ENCODE measurements around the gene SFMBT2. TPM values are rescaled to one million over a fixed set of nuclear protein-coding genes. Genes with fewer than 3 reads are reported as not detected.

SFMBT2 gene
- total and polyA plus RNA-seq, 4 donors = 2.9 to 11.0 (median 6.5) TPM

DNA sequence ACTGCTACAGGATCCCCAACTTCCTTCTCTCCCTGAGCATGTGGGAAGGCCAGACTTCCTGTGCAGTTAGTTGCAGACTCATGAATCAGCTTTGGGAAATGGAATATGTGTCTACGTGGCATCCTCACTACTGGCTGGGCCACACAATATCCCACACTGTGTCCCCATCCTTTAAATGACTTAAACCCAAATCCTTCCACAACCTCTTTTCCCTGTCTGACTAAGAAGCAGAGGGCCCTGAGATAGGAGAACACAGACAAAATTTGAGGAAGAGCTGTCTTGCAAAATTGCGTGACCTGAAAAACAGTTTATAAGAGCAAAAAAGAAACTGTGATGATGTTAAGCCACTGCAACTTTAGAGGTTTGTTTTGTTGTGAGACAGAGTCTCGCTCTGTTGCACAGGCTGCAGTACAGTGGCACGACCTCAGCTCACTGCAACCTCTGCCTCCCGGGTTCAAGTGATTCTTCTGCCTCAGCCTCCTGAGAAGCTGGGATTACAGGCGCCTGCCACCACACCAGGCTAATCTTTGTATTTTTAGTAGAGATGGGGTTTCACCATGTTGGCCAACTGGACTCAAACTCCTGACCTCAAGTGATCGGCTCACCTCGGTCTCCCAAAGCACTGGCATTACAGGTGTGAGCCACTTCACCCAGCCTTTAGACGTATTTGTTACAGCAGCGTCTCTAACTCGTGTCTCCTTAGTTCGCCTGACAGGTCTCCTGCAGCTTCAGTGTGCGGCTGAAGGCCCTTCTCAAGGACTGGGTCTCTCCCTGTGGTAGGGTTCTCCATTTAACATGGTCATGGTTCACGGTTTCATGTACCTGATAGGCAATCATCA is 46.9 kb upstream of the SFMBT2 start:
- Histone ChIP-seq H3K4me3 (no peak overlapping the region), H3K36me3 (ENCODE audit: control insufficient read depth in 4 of 4, insufficient read depth in 4 of 4, low read length in 4 of 4) (no peaks in the 10 kb centered on the region), H3K9me3 (ENCODE audit: control insufficient read depth in 4 of 4, insufficient read depth in 3 of 4, low read length in 3 of 4) (no peaks in the 10 kb centered on the region), H3K27me3 (ENCODE audit: control insufficient read depth in 3 of 3, insufficient read depth in 3 of 3, low read length in 2 of 3) (no peaks in the 10 kb centered on the region), H3K4me1 (ENCODE audit: control insufficient read depth in 5 of 5, insufficient read depth in 5 of 5, low read length in 5 of 5) (no peaks in the 10 kb centered on the region), H3K9ac (ENCODE audit: insufficient read depth in 1 of 2, low read length in 2 of 2) (no peak overlapping the region), H3K27ac (ENCODE audit: low read depth in 1 of 2, low read length in 1 of 2) (no peak overlapping the region)
- no peak for DNase-seq
- TF ChIP-seq, protein P1, sequence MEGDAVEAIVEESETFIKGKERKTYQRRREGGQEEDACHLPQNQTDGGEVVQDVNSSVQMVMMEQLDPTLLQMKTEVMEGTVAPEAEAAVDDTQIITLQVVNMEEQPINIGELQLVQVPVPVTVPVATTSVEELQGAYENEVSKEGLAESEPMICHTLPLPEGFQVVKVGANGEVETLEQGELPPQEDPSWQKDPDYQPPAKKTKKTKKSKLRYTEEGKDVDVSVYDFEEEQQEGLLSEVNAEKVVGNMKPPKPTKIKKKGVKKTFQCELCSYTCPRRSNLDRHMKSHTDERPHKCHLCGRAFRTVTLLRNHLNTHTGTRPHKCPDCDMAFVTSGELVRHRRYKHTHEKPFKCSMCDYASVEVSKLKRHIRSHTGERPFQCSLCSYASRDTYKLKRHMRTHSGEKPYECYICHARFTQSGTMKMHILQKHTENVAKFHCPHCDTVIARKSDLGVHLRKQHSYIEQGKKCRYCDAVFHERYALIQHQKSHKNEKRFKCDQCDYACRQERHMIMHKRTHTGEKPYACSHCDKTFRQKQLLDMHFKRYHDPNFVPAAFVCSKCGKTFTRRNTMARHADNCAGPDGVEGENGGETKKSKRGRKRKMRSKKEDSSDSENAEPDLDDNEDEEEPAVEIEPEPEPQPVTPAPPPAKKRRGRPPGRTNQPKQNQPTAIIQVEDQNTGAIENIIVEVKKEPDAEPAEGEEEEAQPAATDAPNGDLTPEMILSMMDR (IDR thresholded peaks at IDR 0.05; ENCODE audit: control extremely low read depth, extremely low read depth) = no peak
- no peak for ATAC-seq (ENCODE audit: insufficient read depth, low FRiP score)
- 71 to 81% methylated on average over 14 of the region's 14 CpGs for WGBS, 2 donors

DNA sequence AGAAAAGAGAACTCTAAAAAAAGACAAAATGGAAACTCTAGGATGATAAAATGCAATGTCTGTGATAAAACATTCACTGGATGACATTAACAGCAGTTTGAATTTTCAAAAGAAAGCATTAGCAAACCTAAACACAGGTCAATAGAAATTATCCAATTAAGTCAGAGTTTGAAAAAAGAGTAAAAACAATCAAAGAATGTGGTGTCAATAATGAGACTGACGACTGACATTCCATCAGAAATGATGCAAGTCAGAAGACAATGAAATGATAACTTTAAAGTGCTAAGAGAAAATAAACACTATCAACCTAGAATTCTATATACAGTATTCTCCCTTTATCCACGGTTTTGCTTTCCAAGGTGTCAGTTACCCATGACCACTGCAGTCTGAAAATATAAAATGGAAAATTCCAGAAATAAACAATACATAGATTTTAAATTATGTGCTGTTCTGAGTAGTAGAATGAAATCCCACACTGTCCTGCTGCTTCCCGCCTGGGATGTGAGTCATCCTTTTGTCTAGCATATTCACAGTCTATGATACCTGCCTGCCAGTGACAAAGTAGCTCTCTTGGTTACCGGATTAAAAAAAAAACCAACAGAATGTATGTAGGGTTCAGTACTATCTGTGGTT is 38.3 kb upstream of the SFMBT2 start:
- Histone ChIP-seq H3K4me1 (ENCODE audit: control insufficient read depth in 5 of 5, insufficient read depth in 5 of 5, low read length in 5 of 5) (peaks cover 0 to 3% (median 0%) of the 10 kb centered on the region in 5 donors), H3K27me3 (ENCODE audit: control insufficient read depth in 3 of 3, insufficient read depth in 3 of 3, low read length in 2 of 3) (no peaks in the 10 kb centered on the region), H3K9ac (ENCODE audit: insufficient read depth in 1 of 2, low read length in 2 of 2) (no peak overlapping the region), H3K9me3 (ENCODE audit: control insufficient read depth in 4 of 4, insufficient read depth in 3 of 4, low read length in 3 of 4) (peaks cover 0 to 9% (median 4%) of the 10 kb centered on the region in 4 donors), H3K36me3 (ENCODE audit: control insufficient read depth in 4 of 4, insufficient read depth in 4 of 4, low read length in 4 of 4) (no peaks in the 10 kb centered on the region), H3K27ac (ENCODE audit: low read depth in 1 of 2, low read length in 1 of 2) (no peak overlapping the region), H3K4me3 (no peak overlapping the region)
- WGBS, 2 donors = 85 to 87% methylated on average over 4 of the region's 4 CpGs
- TF ChIP-seq, protein P1 (IDR thresholded peaks at IDR 0.05; ENCODE audit: control extremely low read depth, extremely low read depth) = no peak
- DNase-seq (no peak), ATAC-seq (ENCODE audit: insufficient read depth, low FRiP score) (no peak)

DNA sequence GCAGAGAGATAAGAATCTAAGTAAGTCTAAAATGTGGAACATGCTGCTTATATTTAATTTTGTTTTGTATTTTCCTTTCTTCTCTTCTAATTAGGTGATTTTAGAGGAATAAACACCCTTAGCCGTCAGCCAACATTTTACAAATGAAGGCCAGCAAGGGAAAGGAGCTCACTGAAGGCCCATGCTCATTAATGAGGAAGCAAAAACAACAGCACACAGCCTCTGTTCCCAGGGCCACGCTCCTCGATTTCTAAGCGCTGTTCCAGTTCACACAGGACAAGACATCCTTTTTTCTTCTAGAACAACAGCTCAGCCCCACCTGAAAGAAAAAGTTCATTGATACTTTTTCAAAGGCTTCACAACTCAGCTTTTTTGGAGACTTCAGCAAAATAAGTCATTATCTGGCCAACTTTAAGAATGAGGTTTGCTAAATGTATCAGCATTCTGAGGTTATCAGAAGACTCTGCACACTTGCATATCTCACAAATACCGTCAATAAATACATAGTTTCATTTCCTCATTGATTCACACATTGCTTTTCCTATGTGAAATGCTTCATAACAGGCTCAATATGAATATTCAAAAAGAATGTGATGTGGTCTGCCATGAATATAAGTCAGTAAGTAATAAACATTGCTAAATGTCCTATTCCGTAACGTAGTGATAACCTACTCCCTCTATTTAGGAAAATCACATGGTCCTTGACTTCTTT is 34.8 kb upstream of the SFMBT2 start:
- H3K9ac ChIP-seq (ENCODE audit: insufficient read depth in 1 of 2, low read length in 2 of 2) = no peak overlapping the region
- H3K27ac ChIP-seq (ENCODE audit: low read depth in 1 of 2, low read length in 1 of 2) = no peak overlapping the region
- no peaks in the 10 kb centered on the region for H3K36me3 ChIP-seq (ENCODE audit: control insufficient read depth in 4 of 4, insufficient read depth in 4 of 4, low read length in 4 of 4)
- ATAC-seq (ENCODE audit: insufficient read depth, low FRiP score) (no peak), DNase-seq (no peak)
- peaks cover 0 to 3% (median 0%) of the 10 kb centered on the region in 5 donors for H3K4me1 ChIP-seq (ENCODE audit: control insufficient read depth in 5 of 5, insufficient read depth in 5 of 5, low read length in 5 of 5)
- peaks cover 0 to 5% (median 0%) of the 10 kb centered on the region in 3 donors for H3K27me3 ChIP-seq (ENCODE audit: control insufficient read depth in 3 of 3, insufficient read depth in 3 of 3, low read length in 2 of 3)
- H3K9me3 ChIP-seq (ENCODE audit: control insufficient read depth in 4 of 4, insufficient read depth in 3 of 4, low read length in 3 of 4) = peaks cover 0 to 9% (median 3%) of the 10 kb centered on the region in 4 donors
- TF ChIP-seq, protein P1 (IDR thresholded peaks at IDR 0.05; ENCODE audit: control extremely low read depth, extremely low read depth) = no peak
- WGBS, 2 donors = 77 to 79% methylated on average over 7 of the region's 7 CpGs
- H3K4me3 ChIP-seq = no peak overlapping the region

Data from lung (tissue), 12 donors.